Measurements from ENCODE around the gene UBR2.
"Not testable (repeated sequence)": the region's sequence is repeated elsewhere in the genome, so short reads cannot be mapped to it uniquely, and the experiment has no call there.

The UBR2 gene

GRCh38 chr6:42679358-42679757 lies 115.5 kb downstream of the UBR2 start:
- no peak overlapping the region for H3K27ac ChIP-seq

GRCh38 chr6:42688281-42688680 lies 124.5 kb downstream of the UBR2 start:
- no peak overlapping the region for H3K4me3 ChIP-seq
- no peak overlapping the region for H3K27ac ChIP-seq

More at GRCh38 chr6:42679358-42679757, 115.5 kb downstream of the UBR2 start:
- H3K4me3 ChIP-seq, result no peak overlapping the region

DNA sequence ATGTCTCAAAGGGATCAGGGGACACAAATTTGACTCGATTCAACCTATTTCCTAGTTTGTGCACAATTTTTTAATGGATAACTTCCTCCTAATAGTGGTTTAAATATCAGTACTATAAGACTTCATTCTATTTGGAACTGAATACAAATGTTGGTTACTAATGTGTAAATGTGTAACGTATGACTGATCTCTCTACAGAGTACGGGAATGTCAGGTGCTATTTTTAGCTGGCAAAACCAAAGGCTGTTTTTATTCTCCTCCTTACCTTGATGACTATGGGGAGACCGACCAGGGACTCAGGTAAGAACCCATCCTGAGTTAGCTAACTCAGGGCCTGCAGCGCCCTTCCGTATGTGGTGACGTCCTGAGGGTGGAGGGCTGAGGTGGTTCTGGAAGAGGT lies 125.5 kb downstream of the UBR2 start:
- Histone ChIP-seq H3K27ac (no peak overlapping the region), H3K4me3 (no peak overlapping the region)

- peak overlapping the region in 2 of 21 experiments; percentile 3 to 11 for H3K27ac ChIP-seq
- no peak overlapping the region for H3K4me3 ChIP-seq
Measured at GRCh38 chr6:42690151-42690702, 126.4 kb downstream of the UBR2 start.

GRCh38 chr6:42690872-42691271 lies 127.0 kb downstream of the UBR2 start:
- Histone ChIP-seq H3K4me3 (no peak overlapping the region), H3K27ac (peak overlapping the region in 3 of 21 experiments; percentile 26 to 56 (median 42))

GRCh38 chr6:42692137-42692911 lies 128.5 kb downstream of the UBR2 start:
- Histone ChIP-seq H3K27ac (peak overlapping the region in 10 of 21 experiments; percentile 13 to 64 (median 45)), H3K4me3 (no peak overlapping the region)

GRCh38 chr6:42693725-42694323 lies 130.0 kb downstream of the UBR2 start:
- H3K4me3 ChIP-seq, result no peak overlapping the region
- H3K27ac ChIP-seq, result peak overlapping the region in 13 of 21 experiments; percentile 3 to 58 (median 47)

DNA sequence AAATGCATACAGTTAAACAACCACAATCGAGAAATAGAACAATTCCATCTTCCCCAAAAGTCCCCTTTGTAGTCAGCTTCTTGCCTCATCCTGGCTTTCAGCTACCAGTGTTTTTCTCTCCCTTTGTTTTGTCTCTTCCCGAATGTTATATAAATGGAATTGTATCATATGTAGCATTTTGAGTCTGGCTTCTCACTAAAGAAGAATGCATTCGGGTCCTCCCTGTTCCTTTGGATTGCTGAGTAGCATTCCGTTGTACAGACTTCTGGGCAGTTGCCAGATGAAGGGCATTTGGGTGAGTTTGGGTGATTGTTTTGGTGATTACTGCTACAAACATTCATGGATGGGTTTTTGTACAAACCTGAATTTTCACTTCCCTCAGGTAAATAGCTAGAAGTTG lies 130.8 kb downstream of the UBR2 start:
- Histone ChIP-seq H3K4me3 (no peak overlapping the region), H3K27ac (peak overlapping the region in 6 of 21 experiments; percentile 8 to 58 (median 38))

DNA sequence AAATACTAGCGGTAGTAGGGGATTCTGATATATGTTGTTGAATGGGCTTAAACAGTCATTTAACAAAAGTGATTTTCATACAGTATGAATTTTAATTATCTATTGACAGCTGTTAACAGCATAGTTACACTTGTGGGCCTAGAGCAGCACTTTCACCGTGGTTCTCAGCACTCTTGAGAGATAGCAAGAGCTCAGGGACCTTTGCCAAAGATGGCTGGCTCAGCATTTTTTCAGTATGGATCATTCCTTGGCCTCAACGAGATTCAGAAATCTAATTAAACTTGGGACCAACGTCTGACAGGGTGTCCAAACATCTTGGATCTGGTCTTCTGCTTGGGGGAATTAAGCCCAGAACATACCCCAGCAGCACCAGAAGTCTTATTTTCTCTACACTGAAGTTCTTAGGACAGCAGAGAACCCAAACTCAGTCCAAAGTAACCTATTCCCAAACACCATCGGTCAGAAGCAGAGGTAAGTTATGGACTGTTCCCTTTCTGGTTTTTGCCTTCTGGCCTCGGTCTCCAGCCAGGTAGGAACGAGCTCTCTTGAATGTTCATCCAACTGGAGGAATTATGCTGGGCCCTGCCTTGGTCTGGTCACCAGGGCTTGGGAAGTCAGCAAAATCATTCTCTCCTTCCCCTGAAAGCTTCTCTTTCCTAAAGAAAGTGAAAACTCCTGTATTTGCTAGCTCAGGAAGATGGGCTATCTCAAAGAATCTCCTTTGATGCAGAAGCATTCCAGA lies 132.9 kb downstream of the UBR2 start:
- no peak overlapping the region for H3K4me3 ChIP-seq
- H3K27ac ChIP-seq, result peak overlapping the region in 4 of 21 experiments; percentile 4 to 47 (median 24)

DNA sequence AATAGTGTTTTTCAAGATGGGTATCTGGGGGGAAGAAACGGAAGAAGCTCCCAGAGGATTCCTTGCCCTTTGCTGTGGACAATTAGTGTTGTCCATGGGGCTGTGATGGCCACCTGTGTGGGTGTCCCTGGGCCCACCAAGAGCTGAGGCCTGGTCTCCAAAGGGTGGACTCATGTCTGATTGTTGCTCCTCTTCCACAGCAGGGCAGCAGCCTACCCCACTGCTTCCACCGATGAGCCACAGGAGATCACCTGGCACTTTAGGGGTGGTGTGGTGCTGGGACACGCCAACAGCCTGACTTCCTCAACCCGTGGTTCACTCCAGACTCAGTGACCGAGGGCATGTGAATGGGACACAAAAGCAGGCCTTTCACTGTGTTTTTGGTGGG lies 133.4 kb downstream of the UBR2 start:
- peak overlapping the region in 4 of 21 experiments; percentile 4 to 47 (median 24) for H3K27ac ChIP-seq
- H3K4me3 ChIP-seq, result no peak overlapping the region

GRCh38 chr6:42698217-42698616 lies 134.4 kb downstream of the UBR2 start:
- H3K4me3 ChIP-seq, result no peak overlapping the region
- H3K27ac ChIP-seq, result no peak overlapping the region

DNA sequence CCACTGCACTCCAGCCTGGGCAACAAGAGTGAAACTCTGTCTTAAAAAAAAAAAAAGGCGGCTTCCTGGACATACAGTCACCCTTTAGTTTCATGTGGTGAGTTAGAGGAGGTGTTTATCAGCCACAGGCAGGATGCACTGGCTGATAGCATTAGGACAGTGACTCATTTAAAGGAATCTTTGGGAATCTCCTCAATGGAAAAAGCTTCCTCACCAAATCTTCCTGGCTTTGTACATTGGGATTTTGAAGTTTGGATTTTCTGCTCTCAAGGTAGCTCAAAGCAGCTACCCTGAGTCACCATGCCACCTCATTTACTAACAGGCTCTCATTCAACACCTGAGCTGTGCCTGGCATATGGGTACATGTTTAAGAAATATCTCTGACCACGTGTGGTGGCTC lies 138.4 kb downstream of the UBR2 start:
- Histone ChIP-seq H3K4me3 (no peak overlapping the region), H3K27ac (no peak overlapping the region)

- H3K4me3 ChIP-seq, H3K27ac ChIP-seq: not testable (repeated sequence)
Measured at GRCh38 chr6:42702786-42703185, 139.0 kb downstream of the UBR2 start.

- Histone ChIP-seq H3K4me3 (peak overlapping the region in 1 of 7 experiments; percentile 22), H3K27ac (no peak overlapping the region)
Measured at GRCh38 chr6:42704251-42704936, 140.6 kb downstream of the UBR2 start.

GRCh38 chr6:42704937-42705374 lies 141.1 kb downstream of the UBR2 start:
- H3K4me3 ChIP-seq, result no peak overlapping the region
- no peak overlapping the region for H3K27ac ChIP-seq

DNA sequence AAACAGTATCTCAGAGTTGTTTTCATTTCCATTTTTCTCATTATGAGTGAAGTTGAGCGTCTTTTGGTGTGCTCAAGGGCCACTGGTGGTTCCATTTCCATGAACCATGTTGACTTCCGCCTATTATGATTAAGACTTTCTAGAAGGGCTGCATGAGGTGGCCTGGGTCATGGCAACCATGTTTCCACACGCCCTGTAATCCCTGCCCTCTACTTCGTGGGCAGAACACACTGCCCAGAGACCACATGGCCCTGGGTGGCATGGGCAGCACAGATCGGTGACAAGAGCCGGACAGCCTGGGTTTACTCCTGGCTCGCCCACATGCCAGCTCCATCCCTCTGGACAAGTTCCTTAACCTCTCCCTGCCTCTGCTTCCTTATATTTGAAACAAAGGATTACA lies 143.8 kb downstream of the UBR2 start:
- Histone ChIP-seq H3K4me3 (no peak overlapping the region), H3K27ac (no peak overlapping the region)

DNA sequence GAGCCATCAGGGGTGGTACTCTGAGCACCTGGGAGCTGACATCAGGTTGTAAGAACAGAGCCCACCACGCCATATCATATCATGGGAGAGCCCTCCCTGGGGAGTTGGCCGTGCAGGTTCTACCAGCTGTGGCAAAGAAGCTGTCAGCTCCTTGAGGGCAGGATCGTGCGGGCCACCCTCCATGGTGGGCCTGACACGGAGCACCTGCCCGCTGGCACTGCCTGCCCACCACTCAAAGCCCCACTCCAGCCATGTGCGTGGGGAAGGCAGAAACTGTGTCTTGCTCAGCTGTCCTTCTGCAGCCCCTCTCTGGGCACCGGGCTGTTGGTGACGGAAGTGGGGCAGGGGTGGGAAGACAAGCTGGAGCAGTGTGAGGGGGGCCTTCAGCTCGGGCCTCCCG lies 144.3 kb downstream of the UBR2 start:
- H3K27ac ChIP-seq, result no peak overlapping the region
- no peak overlapping the region for H3K4me3 ChIP-seq

- Histone ChIP-seq H3K27ac (no peak overlapping the region), H3K4me3 (no peak overlapping the region)
Measured at GRCh38 chr6:42709871-42710270, 146.0 kb downstream of the UBR2 start.

GRCh38 chr6:42710316-42710715 lies 146.5 kb downstream of the UBR2 start:
- Histone ChIP-seq H3K27ac (no peak overlapping the region), H3K4me3 (no peak overlapping the region)

GRCh38 chr6:42711930-42712329 lies 148.1 kb downstream of the UBR2 start:
- Histone ChIP-seq H3K27ac (no peak overlapping the region), H3K4me3 (no peak overlapping the region)

Data from skin epidermis (tissue), 12 donors.